C4-2B (cell line): ENCODE measurements around the gene FCHSD2.
"Not testable (repeated sequence)": the region's sequence is repeated elsewhere in the genome, so short reads cannot be mapped to it uniquely, and the experiment has no call there.

Experiments used
- H3K27ac ChIP-seq: fragments of 450-650 bp; 2 replicates; pipeline ENCODE4 v1.5.1; 2017
- CTCF ChIP-seq: fragments of 450-650 bp; conservative IDR thresholded peaks from 2 replicates; pipeline ENCODE4 v1.5.1; 2017; ENCODE audit warnings: mild to moderate bottlenecking
- ZFX ChIP-seq: fragments of 450-650 bp; IDR thresholded peaks from 2 replicates; pipeline ENCODE4 v1.6.1; 2017

Gene FCHSD2

GRCh38 chr11:72981080-72981479 is 161.0 kb downstream of the FCHSD2 start:
- H3K27ac ChIP-seq, result no peak overlapping the region
- TF ChIP-seq CTCF, result no peak
- TF ChIP-seq ZFX, result no peak

- not testable (repeated sequence) for H3K27ac ChIP-seq
Observed at GRCh38 chr11:72977782-72978181, 164.3 kb downstream of the FCHSD2 start.

- H3K27ac ChIP-seq, result not testable (repeated sequence)
Observed at GRCh38 chr11:72976522-72976892, 165.6 kb downstream of the FCHSD2 start.

GRCh38 chr11:72975778-72976521 is 166.2 kb downstream of the FCHSD2 start:
- TF ChIP-seq CTCF (no peak), ZFX (no peak)
- H3K27ac ChIP-seq, result no peak overlapping the region

GRCh38 chr11:72974487-72975205 is 167.5 kb downstream of the FCHSD2 start:
- TF ChIP-seq CTCF (no peak), ZFX (no peak)
- no peak overlapping the region for H3K27ac ChIP-seq

- TF ChIP-seq ZFX, result no peak
- no peak for TF ChIP-seq CTCF
- no peak overlapping the region for H3K27ac ChIP-seq
Observed at GRCh38 chr11:72972496-72973128, 169.5 kb downstream of the FCHSD2 start.

GRCh38 chr11:72971192-72971967 is 170.7 kb downstream of the FCHSD2 start:
- TF ChIP-seq ZFX, result no peak
- TF ChIP-seq CTCF, result no peak
- no peak overlapping the region for H3K27ac ChIP-seq

GRCh38 chr11:72970557-72971118 is 171.5 kb downstream of the FCHSD2 start:
- no peak overlapping the region for H3K27ac ChIP-seq
- TF ChIP-seq ZFX (no peak), CTCF (no peak)
